Mononuclear cell (primary cell): ENCODE data around the gene MELK. TPM values are rescaled to one million over a fixed set of nuclear protein-coding genes. Genes with fewer than 3 reads are reported as not detected.

Experiments used
- H3K27me3 ChIP-seq: 2 replicates; pipeline ENCODE4 v1.6.0; 2011; ENCODE audit warnings: low read length, control low read depth; ENCODE audit not compliant: insufficient read depth
- H3K4me1 ChIP-seq: 2 replicates; pipeline ENCODE4 v1.5.1; 2011; ENCODE audit warnings: mild to moderate bottlenecking, low read length, control low read depth; ENCODE audit not compliant: insufficient read depth
- H3K4me3 ChIP-seq: 2 replicates; pipeline ENCODE4 v1.5.1; 2011; ENCODE audit warnings: mild to moderate bottlenecking, low read length, moderate library complexity
- H3K9me3 ChIP-seq: 2 replicates; pipeline ENCODE4 v1.5.1; 2011; ENCODE audit warnings: low read depth, mild to moderate bottlenecking, control low read depth, low read length
- total RNA-seq: library from RNA; depleted of rRNA; stranded (reverse); fragments of >200 nt; gene quantifications from one replicate; pipeline ENCODE4 v1.2.3, GENCODE V29; 2012

Gene MELK
- total RNA-seq, 1 donor: 0.94 TPM

DNA sequence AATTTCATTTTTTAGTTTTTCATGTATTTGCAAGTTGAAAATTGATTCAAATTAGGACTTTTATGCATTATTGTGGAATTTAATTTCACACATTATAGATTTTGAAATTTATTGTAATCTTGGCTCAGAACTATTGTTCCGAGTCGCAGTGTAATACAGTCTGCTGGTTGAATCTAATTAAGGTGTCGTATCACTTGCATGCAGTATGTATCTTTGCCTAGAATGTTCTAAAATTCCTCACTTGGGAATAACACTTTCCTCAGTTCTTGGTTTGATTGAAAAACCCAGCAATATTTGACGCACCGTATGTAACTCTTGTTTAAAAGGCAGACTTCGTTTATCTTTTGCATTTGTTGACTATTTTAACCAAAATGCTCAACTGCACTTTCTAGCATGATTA, 49.4 kb downstream of the MELK start:
- no peaks in the 10 kb centered on the region for H3K9me3 ChIP-seq
- H3K27me3 ChIP-seq: no peaks in the 10 kb centered on the region
- H3K4me3 ChIP-seq: no peak overlapping the region
- H3K4me1 ChIP-seq: no peaks in the 10 kb centered on the region

DNA sequence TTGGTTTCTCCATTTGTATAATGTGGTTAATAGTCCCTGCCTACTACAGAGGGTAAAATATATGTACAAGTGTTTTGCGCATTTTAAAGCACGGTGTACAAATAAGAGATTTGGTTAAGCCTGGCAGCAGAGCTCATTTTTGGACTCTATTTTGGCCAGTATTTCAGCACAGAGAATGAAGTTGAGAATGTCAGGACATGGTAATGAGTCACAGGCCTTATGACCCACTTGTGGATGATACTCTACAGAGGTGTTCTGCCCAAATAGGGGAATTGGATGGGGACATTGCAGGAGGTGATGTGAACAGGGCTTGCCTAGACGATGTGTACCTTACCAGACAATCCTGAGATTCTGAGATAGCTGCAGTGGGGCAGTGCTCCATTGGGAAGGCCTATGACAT, 50.6 kb downstream of the MELK start:
- Histone ChIP-seq H3K9me3 (no peaks in the 10 kb centered on the region), H3K4me1 (no peaks in the 10 kb centered on the region), H3K27me3 (no peaks in the 10 kb centered on the region), H3K4me3 (no peak overlapping the region)

- H3K9me3 ChIP-seq: no peaks in the 10 kb centered on the region
- H3K4me1 ChIP-seq: no peaks in the 10 kb centered on the region
- H3K27me3 ChIP-seq: no peaks in the 10 kb centered on the region
- no peak overlapping the region for H3K4me3 ChIP-seq
Observed at GRCh38 chr9:36625006-36625615, 52.4 kb downstream of the MELK start.

GRCh38 chr9:36632892-36633291, 60.2 kb downstream of the MELK start:
- no peak overlapping the region for H3K4me3 ChIP-seq
- H3K4me1 ChIP-seq: no peaks in the 10 kb centered on the region
- no peaks in the 10 kb centered on the region for H3K27me3 ChIP-seq
- H3K9me3 ChIP-seq: no peaks in the 10 kb centered on the region

DNA sequence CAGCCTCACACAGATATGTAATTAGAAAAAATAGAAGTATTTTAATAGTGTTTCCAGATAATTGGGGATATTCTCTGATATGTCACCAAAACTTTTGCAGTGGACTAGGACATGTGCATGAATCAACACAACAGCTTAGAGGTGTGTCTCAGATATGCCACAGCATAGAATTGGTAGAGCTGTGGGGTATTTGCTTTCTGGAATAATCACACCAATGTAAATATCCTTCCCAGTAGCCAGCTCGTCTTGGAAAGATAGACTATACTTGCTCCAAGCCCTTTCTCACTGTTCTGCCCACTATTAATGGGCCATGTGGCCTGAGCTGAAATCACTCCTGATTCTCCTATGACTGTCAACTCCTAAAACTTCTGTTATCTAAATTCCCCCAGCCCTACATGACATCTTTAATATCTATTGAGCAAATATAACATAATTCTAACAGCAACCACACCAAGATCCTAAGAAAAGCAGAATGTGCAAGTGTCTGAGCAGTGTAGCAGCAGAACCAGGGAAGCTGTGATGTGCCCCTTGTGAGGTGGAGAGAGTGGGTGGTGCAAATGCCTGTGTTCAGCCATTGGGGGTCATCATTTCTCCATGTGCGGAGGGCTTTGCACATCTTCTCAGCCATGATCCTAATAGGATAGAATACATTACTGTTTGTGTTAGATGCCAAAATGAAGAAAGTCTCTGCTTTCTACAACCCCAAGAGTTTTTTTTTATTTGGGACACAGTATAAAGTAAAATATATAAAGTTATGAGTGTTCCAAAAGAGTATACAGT, 65.0 kb downstream of the MELK start:
- no peaks in the 10 kb centered on the region for H3K9me3 ChIP-seq
- no peaks in the 10 kb centered on the region for H3K4me1 ChIP-seq
- no peak overlapping the region for H3K4me3 ChIP-seq
- no peaks in the 10 kb centered on the region for H3K27me3 ChIP-seq

- no peaks in the 10 kb centered on the region for H3K4me1 ChIP-seq
- H3K27me3 ChIP-seq: no peaks in the 10 kb centered on the region
- no peaks in the 10 kb centered on the region for H3K9me3 ChIP-seq
- H3K4me3 ChIP-seq: no peak overlapping the region
Observed at GRCh38 chr9:36640771-36641381, 68.2 kb downstream of the MELK start.

GRCh38 chr9:36642817-36643216, 70.1 kb downstream of the MELK start:
- H3K4me1 ChIP-seq: no peaks in the 10 kb centered on the region
- no peaks in the 10 kb centered on the region for H3K27me3 ChIP-seq
- no peaks in the 10 kb centered on the region for H3K9me3 ChIP-seq
- no peak overlapping the region for H3K4me3 ChIP-seq

GRCh38 chr9:36656842-36657241, 84.1 kb downstream of the MELK start:
- Histone ChIP-seq H3K27me3 (no peaks in the 10 kb centered on the region), H3K4me1 (no peaks in the 10 kb centered on the region), H3K4me3 (no peak overlapping the region), H3K9me3 (no peaks in the 10 kb centered on the region)

DNA sequence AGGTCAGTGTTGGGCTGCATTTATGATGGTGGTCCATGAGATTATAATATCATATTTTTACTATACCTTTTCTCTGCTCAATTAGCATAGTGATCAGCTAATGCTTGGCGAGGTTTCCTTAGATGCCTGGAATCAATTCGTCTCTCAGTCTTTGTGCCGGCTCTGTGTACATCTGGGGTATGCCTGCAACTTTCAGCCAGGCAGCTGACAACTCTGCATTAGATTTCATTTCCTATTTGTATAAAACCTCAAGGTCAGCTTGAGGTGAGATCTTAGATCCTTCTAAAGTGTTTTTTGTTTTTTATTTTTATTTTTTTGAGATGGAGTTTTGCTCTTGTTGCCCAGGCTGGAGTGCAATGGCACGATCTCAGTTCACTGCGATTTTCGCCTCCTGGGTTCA, 86.8 kb downstream of the MELK start:
- H3K27me3 ChIP-seq: no peaks in the 10 kb centered on the region

GRCh38 chr9:36664806-36665205, 92.1 kb downstream of the MELK start:
- no peaks in the 10 kb centered on the region for H3K27me3 ChIP-seq
- H3K4me1 ChIP-seq: peaks cover 11% of the 10 kb centered on the region
- H3K9me3 ChIP-seq: no peaks in the 10 kb centered on the region
- no peak overlapping the region for H3K4me3 ChIP-seq

More for the DNA sequence above, 86.8 kb downstream of the MELK start:
- no peaks in the 10 kb centered on the region for H3K4me1 ChIP-seq
- H3K9me3 ChIP-seq: no peaks in the 10 kb centered on the region
- no peak overlapping the region for H3K4me3 ChIP-seq

GRCh38 chr9:36665387-36665786, 92.7 kb downstream of the MELK start:
- Histone ChIP-seq H3K9me3 (no peaks in the 10 kb centered on the region), H3K27me3 (no peaks in the 10 kb centered on the region), H3K4me3 (no peak overlapping the region), H3K4me1 (peaks cover 11% of the 10 kb centered on the region)

DNA sequence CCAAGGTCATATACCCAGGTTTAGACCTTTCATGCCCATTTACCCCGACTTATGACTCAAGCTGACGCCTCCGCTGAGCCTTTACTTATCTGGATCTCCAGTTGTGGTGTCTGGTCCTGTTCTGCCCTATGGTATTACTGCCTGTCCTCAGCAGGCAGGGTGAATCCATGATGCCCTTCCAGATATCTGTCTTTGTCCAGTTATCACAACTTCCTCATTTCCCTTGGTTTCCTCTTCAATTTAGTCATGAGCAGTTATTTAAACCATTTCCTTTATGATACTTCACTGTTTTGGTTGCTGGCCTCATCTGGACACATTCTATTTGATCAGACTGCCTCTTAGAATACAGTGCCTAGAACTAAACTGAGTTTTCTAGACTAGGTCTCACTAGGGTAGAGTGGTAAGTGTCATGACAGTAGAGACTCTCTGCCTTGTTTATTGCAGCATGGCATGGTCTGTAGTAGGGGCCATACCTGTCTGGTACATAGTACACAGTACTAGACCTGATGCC, 93.3 kb downstream of the MELK start:
- Histone ChIP-seq H3K9me3 (no peaks in the 10 kb centered on the region), H3K4me3 (no peak overlapping the region), H3K27me3 (no peaks in the 10 kb centered on the region), H3K4me1 (peaks cover 11% of the 10 kb centered on the region)

- no peak overlapping the region for H3K4me3 ChIP-seq
- no peaks in the 10 kb centered on the region for H3K9me3 ChIP-seq
- no peaks in the 10 kb centered on the region for H3K27me3 ChIP-seq
- H3K4me1 ChIP-seq: peaks cover 3% of the 10 kb centered on the region
Observed at GRCh38 chr9:36671561-36671960, 98.9 kb downstream of the MELK start.

- H3K4me3 ChIP-seq: no peak overlapping the region
- no peaks in the 10 kb centered on the region for H3K9me3 ChIP-seq
- H3K4me1 ChIP-seq: no peaks in the 10 kb centered on the region
- H3K27me3 ChIP-seq: no peaks in the 10 kb centered on the region
Observed at GRCh38 chr9:36676091-36676490, 103.4 kb downstream of the MELK start.

GRCh38 chr9:36676778-36677485, 104.2 kb downstream of the MELK start:
- Histone ChIP-seq H3K9me3 (no peaks in the 10 kb centered on the region), H3K4me3 (no peak overlapping the region), H3K27me3 (no peaks in the 10 kb centered on the region), H3K4me1 (no peaks in the 10 kb centered on the region)
